ENCODE measurements around the gene TNRC6A. TPM values are rescaled to one million over a fixed set of nuclear protein-coding genes. Genes with fewer than 3 reads are reported as not detected.

TNRC6A gene
- total and polyA plus RNA-seq, 2 experiments from 2014 or later: 93.1 to 124 TPM

DNA sequence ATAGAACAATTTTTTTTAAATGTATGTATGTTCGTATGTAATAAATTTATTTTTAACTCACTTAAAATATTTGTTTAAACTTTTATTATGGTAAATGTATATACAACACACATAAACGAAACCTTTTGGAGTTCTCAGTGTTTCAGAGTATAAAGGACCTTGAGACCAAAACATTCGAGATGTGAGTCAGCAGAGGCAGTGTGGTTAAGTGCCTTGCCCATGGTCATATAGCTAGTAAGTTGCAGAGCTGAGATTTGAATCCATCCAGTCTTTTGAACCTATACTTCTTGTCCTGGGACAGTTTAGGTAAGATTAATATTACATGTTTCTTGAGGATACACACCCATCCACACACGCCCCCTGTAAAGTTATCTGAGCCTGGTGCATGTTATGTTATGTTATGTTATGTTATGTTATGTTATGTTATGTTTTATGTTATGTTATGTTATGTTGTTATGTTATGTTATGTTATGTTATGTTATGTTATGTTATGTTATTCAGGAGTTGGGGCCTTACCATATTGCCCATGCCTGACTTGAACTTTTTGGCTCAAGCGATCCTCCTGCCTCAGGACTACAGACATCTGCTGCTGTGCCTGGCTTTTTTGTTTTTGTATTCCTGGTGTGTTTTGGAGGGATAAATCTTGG, 41.8 kb downstream of the TNRC6A start:
- H4K20me1 ChIP-seq (replicated peaks; ENCODE audit: insufficient read depth): peaks cover 77% of the 10 kb centered on the region
- Mint-ChIP-seq H3K4me1 (peaks cover 29% of the 10 kb centered on the region), H3K27me3 (ENCODE audit: insufficient read depth, low read depth, poor library complexity) (peaks cover 2% of the 10 kb centered on the region), H3K27ac (peak overlapping the region; percentile 36; the same call in 1 of the 2 replicates), H3K4me3 (no peak overlapping the region), H3K36me3 (ENCODE audit: low read depth) (peaks cover 45% of the 10 kb centered on the region), H3K9me3 (no peaks in the 10 kb centered on the region)
- DNase-seq (ENCODE audit: low spot score): no peak
- no peak for ATAC-seq
- peak overlapping the region; percentile 48; the same call in 1 of the 2 replicates for H3K27ac ChIP-seq (ENCODE audit: low read depth)
- H3K4me3 ChIP-seq: no peak overlapping the region
- H2AFZ ChIP-seq: no peak overlapping the region
- no peak overlapping the region for H3K4me2 ChIP-seq
- no peaks in the 10 kb centered on the region for H3K9me2 ChIP-seq (ENCODE audit: insufficient read depth)
- peaks cover 11% of the 10 kb centered on the region; the same call in 1 of the 2 replicates for H3K36me3 ChIP-seq (ENCODE audit: insufficient read depth)
- H3K4me1 ChIP-seq (ENCODE audit: insufficient read depth): peaks cover 28% of the 10 kb centered on the region
- no peaks in the 10 kb centered on the region; the same call in 1 of the 2 replicates for H3F3A ChIP-seq (replicated peaks; ENCODE audit: low read depth)
- no peaks in the 10 kb centered on the region for H3K27me3 ChIP-seq (ENCODE audit: insufficient read depth)
- no peak for TF ChIP-seq CTCF (conservative IDR thresholded peaks at IDR 0.05; ENCODE audit: low read depth in 2 of 2)
- TF ChIP-seq JUNB (IDR thresholded peaks at IDR 0.05; ENCODE audit: unreplicated experiment): no peak
- no peak for TF ChIP-seq EZH2 (IDR thresholded peaks at IDR 0.05; ENCODE audit: low read depth, unreplicated experiment)
- TF ChIP-seq ETS1 (IDR thresholded peaks at IDR 0.05): no peak
- no peak for TF ChIP-seq ZNF462 (CRISPR knock-in tag; IDR thresholded peaks at IDR 0.05)
- TF ChIP-seq NANOG (IDR thresholded peaks at IDR 0.05; ENCODE audit: borderline replicate concordance): no peak
- TF ChIP-seq STAT1 (IDR thresholded peaks at IDR 0.05; ENCODE audit: unreplicated experiment): no peak
- TF ChIP-seq POLR2AphosphoS5 (IDR thresholded peaks at IDR 0.05; ENCODE audit: low read depth): no peak
- TF ChIP-seq REST (IDR thresholded peaks at IDR 0.05; ENCODE audit: unreplicated experiment): no peak
- peaks cover 100% of the 10 kb centered on the region for H3K79me2 ChIP-seq (replicated peaks; ENCODE audit: insufficient read depth)
